ENCODE results near the gene CLN5. TPM values are rescaled to one million over a fixed set of nuclear protein-coding genes. Genes with fewer than 3 reads are reported as not detected.

CLN5 gene
- total and polyA plus RNA-seq, 2 of the 4 experiments (the other 2 are of a cell fraction): 11.3 to 15.1 TPM

DNA sequence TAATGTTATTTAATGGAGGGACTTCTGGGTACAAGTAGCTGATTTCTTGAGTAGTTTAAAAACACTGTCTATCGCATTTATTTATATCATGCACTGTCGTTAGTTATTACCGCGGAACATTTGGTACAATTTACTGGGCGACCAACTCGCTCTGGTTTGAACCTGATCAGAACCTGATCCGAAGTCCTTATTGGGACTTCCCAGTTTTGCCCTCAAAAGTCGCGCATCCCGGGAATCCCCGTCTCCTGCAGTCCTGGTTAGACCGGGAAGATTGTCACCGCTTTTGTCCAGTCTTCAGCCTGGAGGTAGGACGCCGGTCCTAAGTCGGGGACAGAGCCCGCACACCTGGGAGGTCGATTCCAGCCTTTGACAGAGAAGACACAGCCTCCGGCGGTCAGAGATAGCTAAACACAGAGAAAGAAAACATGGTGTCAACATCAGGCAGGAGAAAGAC is 694 bp downstream of the CLN5 start:
- no TSS peak for BruUV-seq (replicated peaks)
- peak overlapping the region; percentile 98 for H2AFZ ChIP-seq (replicated peaks; ENCODE audit: low read length, poor library complexity)

More for the DNA sequence above, 694 bp downstream of the CLN5 start:
- H3K18ac ChIP-seq (ENCODE audit: low read depth, low read length): peak overlapping the region; percentile 14
- no peaks in the 10 kb centered on the region for H3K9me3 ChIP-seq (ENCODE audit: control insufficient read depth, insufficient read depth, low read length)
- ChIA-PET POLR2A (ENCODE audit: unreplicated experiment) (no interaction called here), CTCF (interaction anchor here (0.7 to 3.7 kb wide), 3 partner anchors 10 to 284 kb away, joined by 3 to 15 read pairs (median 14); no protein-coding TSS in a partner anchor)
- peak overlapping the region; percentile 68 for H3K4me2 ChIP-seq (ENCODE audit: low read depth, low read length)
- peak overlapping the region; percentile 48 for H2BK5ac ChIP-seq (ENCODE audit: low read depth, low read length, poor library complexity, severe bottlenecking)
- H3K9ac ChIP-seq (ENCODE audit: low read depth, low read length): peak overlapping the region; percentile 89
- ATAC-seq (ENCODE audit: low read depth) (0 out of 2 replicates have a peak, but pooled peaks have one; percentile 1), DNase-seq (peak; percentile 23)
- peak overlapping the region; percentile 94 for H3K14ac ChIP-seq (replicated peaks; ENCODE audit: low read depth, low read length)
- H3K27ac ChIP-seq (ENCODE audit: insufficient read depth, low read length): peak overlapping the region; percentile 60; the same call in 1 of the 2 replicates
- H4K8ac ChIP-seq (ENCODE audit: low read depth in 2 of 2, low read length in 2 of 2): peak overlapping the region; percentile 82 to 96
- H3K36me3 ChIP-seq (ENCODE audit: control insufficient read depth, insufficient read depth, low read length): peaks cover 4% of the 10 kb centered on the region; the same call in 1 of the 2 replicates
- in situ Hi-C loops (cut with MboI; ENCODE audit: low sequenced_read_pairs) (loop anchor here (25.0 kb wide), 1 partner anchor 1305 kb away; no protein-coding TSS in a partner anchor), dilution Hi-C loops (cut with HindIII; ENCODE audit: low sequenced_read_pairs, unreplicated experiment) (no loop called here), intact Hi-C loops (cut with micrococcal nuclease) (loop anchor here (5.0 kb wide), 1 partner anchor 835 kb away; no protein-coding TSS in a partner anchor)
- peak overlapping the region; percentile 81; the same call in 1 of the 2 replicates for H4K91ac ChIP-seq (ENCODE audit: insufficient read depth, low read depth, low read length)
- peak overlapping the region; percentile 91 for H3K4ac ChIP-seq (ENCODE audit: low read depth, low read length)
- peak overlapping the region; percentile 52; the same call in 1 of the 2 replicates for H2AK5ac ChIP-seq (ENCODE audit: low read depth, low read length)
- no peak overlapping the region for H2BK15ac ChIP-seq (ENCODE audit: low read depth, low read length)
- H4K5ac ChIP-seq (ENCODE audit: low read depth, low read length): peak overlapping the region; percentile 67
- H3K4me3 ChIP-seq (ENCODE audit: insufficient read depth, low read depth, low read length): peak overlapping the region; percentile 83
- no peaks in the 10 kb centered on the region for H3K27me3 ChIP-seq (ENCODE audit: control insufficient read depth, insufficient read depth, low read length)
- TF ChIP-seq RAD21 (IDR thresholded peaks at IDR 0.05; ENCODE audit: low read length): no peak
- no peak for TF ChIP-seq SMC3 (IDR thresholded peaks at IDR 0.05; ENCODE audit: low read depth, low read length)
- no peak for TF ChIP-seq MAZ (IDR thresholded peaks at IDR 0.05; ENCODE audit: borderline replicate concordance, low read depth, low read length)
- TF ChIP-seq MXI1 (IDR thresholded peaks at IDR 0.05; ENCODE audit: borderline replicate concordance, low read depth, low read length): no peak
- TF ChIP-seq CEBPB (IDR thresholded peaks at IDR 0.05; ENCODE audit: low read depth, low read length): no peak
- no peak for TF ChIP-seq POLR2A (IDR thresholded peaks at IDR 0.05; ENCODE audit: low read depth, low read length)
- TF ChIP-seq, protein P1, sequence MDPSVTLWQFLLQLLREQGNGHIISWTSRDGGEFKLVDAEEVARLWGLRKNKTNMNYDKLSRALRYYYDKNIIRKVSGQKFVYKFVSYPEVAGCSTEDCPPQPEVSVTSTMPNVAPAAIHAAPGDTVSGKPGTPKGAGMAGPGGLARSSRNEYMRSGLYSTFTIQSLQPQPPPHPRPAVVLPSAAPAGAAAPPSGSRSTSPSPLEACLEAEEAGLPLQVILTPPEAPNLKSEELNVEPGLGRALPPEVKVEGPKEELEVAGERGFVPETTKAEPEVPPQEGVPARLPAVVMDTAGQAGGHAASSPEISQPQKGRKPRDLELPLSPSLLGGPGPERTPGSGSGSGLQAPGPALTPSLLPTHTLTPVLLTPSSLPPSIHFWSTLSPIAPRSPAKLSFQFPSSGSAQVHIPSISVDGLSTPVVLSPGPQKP (IDR thresholded peaks at IDR 0.05; ENCODE audit: borderline replicate concordance, low read depth, low read length): no peak
- no peak for TF ChIP-seq RCOR1 (IDR thresholded peaks at IDR 0.05; ENCODE audit: insufficient replicate concordance, low read length)
- TF ChIP-seq FOS (IDR thresholded peaks at IDR 0.05; ENCODE audit: low read depth, low read length): no peak
- TF ChIP-seq NFE2L2 (IDR thresholded peaks at IDR 0.05; ENCODE audit: low read depth, low read length): no peak
- no peak for TF ChIP-seq CHD1 (IDR thresholded peaks at IDR 0.05; ENCODE audit: low read depth, low read length)
- TF ChIP-seq, protein P2, sequence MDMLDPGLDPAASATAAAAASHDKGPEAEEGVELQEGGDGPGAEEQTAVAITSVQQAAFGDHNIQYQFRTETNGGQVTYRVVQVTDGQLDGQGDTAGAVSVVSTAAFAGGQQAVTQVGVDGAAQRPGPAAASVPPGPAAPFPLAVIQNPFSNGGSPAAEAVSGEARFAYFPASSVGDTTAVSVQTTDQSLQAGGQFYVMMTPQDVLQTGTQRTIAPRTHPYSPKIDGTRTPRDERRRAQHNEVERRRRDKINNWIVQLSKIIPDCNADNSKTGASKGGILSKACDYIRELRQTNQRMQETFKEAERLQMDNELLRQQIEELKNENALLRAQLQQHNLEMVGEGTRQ (IDR thresholded peaks at IDR 0.05; ENCODE audit: low read depth, low read length): no peak
- H2AK9ac ChIP-seq (replicated peaks; ENCODE audit: low read depth, low read length, poor library complexity): peak overlapping the region; percentile 90
- H2BK120ac ChIP-seq (ENCODE audit: low read depth, low read length): peak overlapping the region; percentile 73; the same call in 1 of the 2 replicates
- peak overlapping the region; percentile 94 for H3K23ac ChIP-seq (ENCODE audit: low read depth, low read length)
- H3K56ac ChIP-seq (ENCODE audit: extremely low read depth, insufficient read depth, low read length): peak overlapping the region; percentile 74; the same call in 1 of the 2 replicates
- peaks cover 4% of the 10 kb centered on the region; the same call in 1 of the 2 replicates for H3K4me1 ChIP-seq (ENCODE audit: control insufficient read depth, insufficient read depth, low read length)
- H3K79me1 ChIP-seq (ENCODE audit: low read depth in 1 of 2, low read length in 2 of 2): peaks cover 23 to 35% of the 10 kb centered on the region in 2 experiments
- no peaks in the 10 kb centered on the region for H4K20me1 ChIP-seq (ENCODE audit: insufficient read depth, low read length)
- 3% methylated on average over 10 of the region's 20 CpGs; no CpG with 5 or more reads in 1 of the 2 experiments for WGBS, 2 experiments (ENCODE audit: extremely low coverage in 2 of 2, insufficient read length in 1 of 2)
- peaks cover 7% of the 10 kb centered on the region for H3K9me1 ChIP-seq (ENCODE audit: insufficient read depth, low read length)
- no peak overlapping the region for H2BK20ac ChIP-seq (ENCODE audit: low read depth, low read length)
